ENCODE measurements around the gene SIRT7.
A peak's percentile ranks its signal among the peaks of the same experiment; 100 is the strongest.
"Not testable (repeated sequence)": the region's sequence is repeated elsewhere in the genome, so short reads cannot be mapped to it uniquely, and the experiment has no call there.

- TF ChIP-seq REST (IDR thresholded peaks at IDR 0.05; ENCODE audit: low read depth); TAF1 (IDR thresholded peaks at IDR 0.05; ENCODE audit: low read depth); CREB1 (IDR thresholded peaks at IDR 0.05; ENCODE audit: low read depth); YY1 (IDR thresholded peaks at IDR 0.05; ENCODE audit: low read depth); MAX (IDR thresholded peaks at IDR 0.05); USF1 (IDR thresholded peaks at IDR 0.05): not testable (repeated sequence)
- peak; percentile 38 for TF ChIP-seq RAD21 (IDR thresholded peaks at IDR 0.05; ENCODE audit: low read depth)
Measured at GRCh38 chr17:81953443-81953842, 35.5 kb upstream of the SIRT7 start.

Data from Ishikawa (cell line).